ENCODE measurements around the gene TIAM2. TPM values are rescaled to one million over a fixed set of nuclear protein-coding genes. Genes with fewer than 3 reads are reported as not detected.
A peak's percentile ranks its signal among the peaks of the same experiment; 100 is the strongest.
"Not testable (repeated sequence)": the region's sequence is repeated elsewhere in the genome, so short reads cannot be mapped to it uniquely, and the experiment has no call there.

TIAM2 gene
- total RNA-seq, 1 experiment from 2014 or later: 11.3 TPM

- in situ Hi-C loops (cut with HindIII; ENCODE audit: low pct_unique_long_range_greater_than_20kb, low sequenced_read_pairs): no loop called here
- DNase-seq (ENCODE audit: low read depth): peak; percentile 38
These were observed 83.2 kb downstream of the TIAM2 start for GRCh38 chr6:155078331-155078745.

- in situ Hi-C loops (cut with HindIII; ENCODE audit: low pct_unique_long_range_greater_than_20kb, low sequenced_read_pairs): no loop called here
- no peak for DNase-seq (ENCODE audit: low read depth)
These were observed 84.9 kb downstream of the TIAM2 start for GRCh38 chr6:155079985-155080452.

GRCh38 chr6:155080881-155081845 is 86.0 kb downstream of the TIAM2 start:
- in situ Hi-C loops (cut with HindIII; ENCODE audit: low pct_unique_long_range_greater_than_20kb, low sequenced_read_pairs): no loop called here
- DNase-seq (ENCODE audit: low read depth): peak; percentile 90

DNA sequence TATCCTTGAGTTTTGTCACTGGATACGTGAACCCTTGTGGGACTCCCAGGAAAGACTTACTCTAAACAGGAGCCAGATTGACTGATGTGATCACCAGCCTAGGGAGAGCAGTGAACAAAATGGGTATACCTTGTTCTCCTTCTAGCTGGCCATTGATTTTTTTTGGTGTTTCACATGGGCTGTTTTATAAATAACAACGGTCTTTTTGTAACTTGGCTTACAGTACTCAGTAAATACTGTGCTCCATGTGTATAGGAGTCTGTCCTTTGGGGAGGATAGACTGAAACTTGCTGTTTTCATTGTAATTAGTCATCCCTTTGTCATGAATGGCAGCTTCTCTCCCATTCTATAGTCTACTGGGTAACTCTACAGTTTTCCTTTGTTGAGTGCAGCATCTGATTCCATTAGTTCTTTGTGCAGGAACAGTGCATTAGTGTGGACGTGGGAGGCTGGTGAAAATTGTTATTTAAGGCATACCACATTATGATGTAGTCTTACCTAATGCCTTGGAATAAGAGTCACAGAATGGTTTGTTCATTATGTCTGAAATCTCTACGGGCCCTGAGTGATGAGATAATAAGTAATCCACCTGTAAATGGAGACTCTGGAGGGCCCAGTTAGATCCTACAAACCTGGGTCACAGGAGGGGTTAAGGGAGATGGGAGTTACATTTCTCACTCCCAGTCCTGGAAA is 89.5 kb downstream of the TIAM2 start:
- peak; percentile 83 for DNase-seq (ENCODE audit: low read depth)
- in situ Hi-C loops (cut with HindIII; ENCODE audit: low pct_unique_long_range_greater_than_20kb, low sequenced_read_pairs): no loop called here

- peak; percentile 95 for DNase-seq (ENCODE audit: low read depth)
- in situ Hi-C loops (cut with HindIII; ENCODE audit: low pct_unique_long_range_greater_than_20kb, low sequenced_read_pairs): no loop called here
These were observed 90.6 kb downstream of the TIAM2 start for GRCh38 chr6:155085582-155086257.

- in situ Hi-C loops (cut with HindIII; ENCODE audit: low pct_unique_long_range_greater_than_20kb, low sequenced_read_pairs): no loop called here
- peak; percentile 83 for DNase-seq (ENCODE audit: low read depth)
These were observed 93.7 kb downstream of the TIAM2 start for GRCh38 chr6:155088856-155089255.

GRCh38 chr6:155089746-155090145 is 94.6 kb downstream of the TIAM2 start:
- peak; percentile 70 for DNase-seq (ENCODE audit: low read depth)
- in situ Hi-C loops (cut with HindIII; ENCODE audit: low pct_unique_long_range_greater_than_20kb, low sequenced_read_pairs): no loop called here

DNA sequence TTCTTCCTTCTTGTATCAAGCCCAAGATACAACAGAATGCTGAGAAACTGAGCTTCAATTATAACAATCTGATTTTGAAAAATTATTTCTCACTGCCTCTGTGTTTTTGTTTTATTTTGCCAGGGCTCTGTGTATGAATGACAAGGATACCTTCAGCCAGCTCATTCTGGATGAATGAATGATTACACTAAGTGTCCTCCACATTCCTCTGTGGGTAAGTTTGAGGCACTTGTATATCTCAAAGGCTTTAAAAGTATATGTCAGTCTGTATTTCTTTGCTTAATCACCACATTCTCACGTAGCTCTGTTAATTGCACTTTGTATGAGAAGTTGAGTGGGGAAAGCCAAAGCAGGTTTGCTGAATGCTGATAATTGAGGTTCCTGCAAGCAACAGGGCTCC is 95.1 kb downstream of the TIAM2 start:
- in situ Hi-C loops (cut with HindIII; ENCODE audit: low pct_unique_long_range_greater_than_20kb, low sequenced_read_pairs): no loop called here
- DNase-seq (ENCODE audit: low read depth): no peak

DNA sequence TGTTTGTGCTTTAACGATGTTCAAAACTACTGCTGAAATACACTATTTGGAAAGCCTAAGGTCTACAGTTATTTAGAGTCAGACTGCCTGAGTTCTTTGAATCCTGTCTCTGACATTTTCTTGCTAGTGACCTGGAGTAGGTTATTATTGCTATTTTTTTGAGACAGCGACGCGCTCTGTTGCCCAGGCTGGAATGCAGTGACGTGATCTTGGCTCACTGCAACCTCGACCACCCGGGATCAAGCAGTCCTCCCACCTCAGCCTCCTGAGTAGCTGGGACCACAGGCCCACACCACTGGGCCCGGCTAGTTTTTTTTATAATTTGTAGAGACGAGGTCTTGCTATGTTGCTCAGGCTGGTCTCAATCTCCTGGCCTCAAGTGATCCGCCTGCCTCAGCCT is 96.6 kb downstream of the TIAM2 start:
- DNase-seq (ENCODE audit: low read depth): peak; percentile 25
- in situ Hi-C loops (cut with HindIII; ENCODE audit: low pct_unique_long_range_greater_than_20kb, low sequenced_read_pairs): no loop called here

DNA sequence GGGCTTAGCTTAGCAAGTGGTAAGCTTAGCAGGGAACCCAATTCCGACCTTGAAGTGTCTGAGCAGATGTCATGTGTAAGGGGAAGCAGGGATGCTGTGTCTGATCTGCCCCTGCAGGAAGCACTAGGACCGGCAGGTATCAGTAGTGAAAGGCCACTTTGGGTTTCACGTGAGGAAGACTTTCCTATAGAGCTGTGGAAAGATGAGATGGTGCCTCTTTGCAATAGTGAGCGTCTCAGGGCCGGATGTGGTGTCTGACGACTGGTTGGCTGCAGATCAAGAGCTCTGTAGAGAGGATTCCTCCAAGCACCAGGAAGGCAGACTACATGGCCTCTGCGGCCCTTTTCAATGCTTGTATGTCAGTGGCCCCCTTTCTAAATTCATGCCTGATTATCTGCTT is 98.3 kb downstream of the TIAM2 start:
- no peak for DNase-seq (ENCODE audit: low read depth)
- in situ Hi-C loops (cut with HindIII; ENCODE audit: low pct_unique_long_range_greater_than_20kb, low sequenced_read_pairs): no loop called here

- in situ Hi-C loops (cut with HindIII; ENCODE audit: low pct_unique_long_range_greater_than_20kb, low sequenced_read_pairs): no loop called here
- no peak for DNase-seq (ENCODE audit: low read depth)
These were observed 105.0 kb downstream of the TIAM2 start for GRCh38 chr6:155100087-155100486.

GRCh38 chr6:155100591-155100990 is 105.5 kb downstream of the TIAM2 start:
- DNase-seq (ENCODE audit: low read depth): no peak
- in situ Hi-C loops (cut with HindIII; ENCODE audit: low pct_unique_long_range_greater_than_20kb, low sequenced_read_pairs): no loop called here

DNA sequence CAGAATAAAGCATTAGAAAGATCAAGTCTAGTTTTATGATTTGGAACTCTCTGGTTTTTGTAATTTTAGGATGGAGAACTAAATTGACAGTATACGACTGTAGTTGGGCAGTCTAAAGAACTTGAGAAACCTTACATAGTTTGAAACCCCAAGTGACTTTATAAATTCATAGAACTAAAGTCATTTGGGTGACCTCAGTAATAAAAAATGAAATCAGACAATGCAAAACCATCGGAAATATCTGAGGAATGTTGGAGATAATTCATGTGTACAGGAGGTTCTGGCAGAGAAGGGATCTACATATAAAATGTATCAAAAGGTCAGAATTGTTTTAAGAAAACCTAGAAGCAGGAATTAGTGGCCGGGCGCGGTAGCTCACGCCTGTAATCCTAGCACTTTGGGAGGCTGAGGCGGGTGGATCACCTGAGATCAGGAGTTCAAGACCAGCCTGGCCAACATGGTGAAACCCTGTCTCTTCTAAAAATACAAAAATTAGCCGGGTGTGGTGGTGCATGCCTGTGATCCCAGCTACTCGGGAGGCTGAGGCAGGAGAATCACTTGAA is 108.0 kb downstream of the TIAM2 start:
- in situ Hi-C loops (cut with HindIII; ENCODE audit: low pct_unique_long_range_greater_than_20kb, low sequenced_read_pairs): not testable (repeated sequence)
- DNase-seq (ENCODE audit: low read depth): peak; percentile 49

DNA sequence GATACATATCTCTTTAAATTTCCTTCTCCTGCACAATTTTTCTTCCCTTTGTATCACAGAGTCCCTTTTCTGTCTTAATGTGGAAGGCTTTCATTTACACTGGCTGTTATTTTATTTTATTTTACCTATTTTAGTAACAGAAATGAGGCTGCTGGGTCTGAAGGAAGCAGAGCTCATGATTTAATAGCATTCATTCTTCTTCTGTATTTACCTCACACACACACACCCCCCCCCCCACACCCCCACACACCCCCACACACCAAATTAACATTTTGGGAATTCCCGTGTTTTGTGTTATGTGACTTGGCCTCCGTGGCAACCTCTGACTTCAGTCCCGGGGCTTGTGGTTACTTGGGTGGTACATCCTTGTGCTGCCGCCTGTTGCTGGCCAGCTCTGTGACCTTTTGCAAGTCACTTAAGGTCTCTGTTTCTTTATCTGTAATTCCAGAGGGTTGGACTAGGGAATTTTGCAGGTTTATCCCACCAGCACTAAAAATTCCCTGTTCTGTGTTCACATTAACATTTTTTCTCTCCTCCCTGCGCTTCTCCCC is 108.8 kb downstream of the TIAM2 start:
- DNase-seq (ENCODE audit: low read depth): peak; percentile 60
- in situ Hi-C loops (cut with HindIII; ENCODE audit: low pct_unique_long_range_greater_than_20kb, low sequenced_read_pairs): no loop called here

GRCh38 chr6:155106456-155107115 is 111.5 kb downstream of the TIAM2 start:
- DNase-seq (ENCODE audit: low read depth): no peak
- in situ Hi-C loops (cut with HindIII; ENCODE audit: low pct_unique_long_range_greater_than_20kb, low sequenced_read_pairs): no loop called here

DNA sequence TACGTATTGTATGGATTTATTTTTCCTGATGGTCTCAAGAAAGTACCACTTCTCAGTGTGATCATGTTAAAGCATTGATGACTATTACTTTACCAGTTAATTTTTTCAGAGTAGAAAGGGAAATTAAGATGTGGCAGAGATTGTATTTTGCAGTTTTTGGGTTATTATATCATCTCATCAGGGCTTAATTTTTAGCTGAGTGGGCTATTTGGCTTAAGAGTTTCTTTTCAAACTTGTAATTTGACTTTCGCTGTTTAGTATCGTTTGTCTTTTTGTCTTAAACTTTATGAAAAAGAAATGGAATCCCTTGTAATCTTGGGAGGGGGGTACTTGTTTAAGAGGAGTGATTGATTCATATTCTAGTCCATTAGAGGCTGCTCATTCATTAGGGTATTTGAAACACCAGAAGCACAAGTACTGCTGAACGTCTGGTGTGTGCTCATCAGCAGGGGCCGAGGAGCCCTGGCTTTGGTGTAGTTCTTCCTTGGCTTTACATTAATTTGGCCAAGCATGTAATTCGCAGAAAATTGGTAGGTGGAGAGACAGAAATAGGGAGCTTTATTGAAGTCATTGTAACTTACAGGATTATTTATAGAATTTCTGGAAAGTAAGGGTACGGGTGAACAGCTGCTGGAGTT is 112.4 kb downstream of the TIAM2 start:
- no peak for DNase-seq (ENCODE audit: low read depth)
- in situ Hi-C loops (cut with HindIII; ENCODE audit: low pct_unique_long_range_greater_than_20kb, low sequenced_read_pairs): no loop called here

- in situ Hi-C loops (cut with HindIII; ENCODE audit: low pct_unique_long_range_greater_than_20kb, low sequenced_read_pairs): no loop called here
- DNase-seq (ENCODE audit: low read depth): no peak
These were observed 113.1 kb downstream of the TIAM2 start for GRCh38 chr6:155108070-155108820.

Measured in Caki2 (cell line).